Lower leg skin (tissue), 4 donors: Measurements from ENCODE around the gene EXOSC6. TPM values are rescaled to one million over a fixed set of nuclear protein-coding genes. Genes with fewer than 3 reads are reported as not detected.
"Not testable (repeated sequence)": the region's sequence is repeated elsewhere in the genome, so short reads cannot be mapped to it uniquely, and the experiment has no call there.

Experiments used
- DNase-seq, 2 donors: peaks; one replicate each; pipeline ENCODE4 v3.0.0-alpha.2; 2019; ENCODE audit warnings: low spot score in 2 of 2
- H3K4me3 ChIP-seq: fragments of 200-600 bp; sonication (generic); 2 replicates; pipeline ENCODE4 v1.5.1; 2017; ENCODE audit warnings: mild to moderate bottlenecking, low read depth; ENCODE audit not compliant: poor library complexity, severe bottlenecking
- POLR2A ChIP-seq, 2 donors: fragments of 450-650 bp; IDR thresholded peaks; one replicate each; pipeline ENCODE4 v1.6.1; 2016 to 2017; ENCODE audit warnings: antibody characterized with exemption in 2 of 2, mild to moderate bottlenecking in 1 of 2, moderate library complexity in 1 of 2
- WGBS, 2 donors: methylation state at CpG; one replicate each; pipeline ENCODE4 v1.1.5; 2018; 5-methylcytosine and 5-hydroxymethylcytosine counted together
- intact Hi-C: fragments of 100-400 bp; cut with DNase I; formaldehyde crosslinking; loops from one replicate; pipeline ENCODE4 v1.15.0; 2023; ENCODE audit warnings: low total_unique reads
- total RNA-seq, 4 donors: library from RNA; depleted of rRNA; stranded (reverse); fragments of >200 nt; gene quantifications; one replicate each; pipeline ENCODE4 v1.1.0, GENCODE V29; 2016
- TF ChIP-seq, protein P1 (sequence below), 3 donors: fragments of 450-650 bp; IDR thresholded peaks; one replicate each; pipeline ENCODE4 v1.5.1; 2016; ENCODE audit warnings: antibody characterized with exemption in 3 of 3, mild to moderate bottlenecking in 3 of 3, moderate library complexity in 2 of 3

EXOSC6 gene
- total RNA-seq, 4 donors from 2014 or later = 23.9 to 38.5 (median 31.8) TPM

DNA sequence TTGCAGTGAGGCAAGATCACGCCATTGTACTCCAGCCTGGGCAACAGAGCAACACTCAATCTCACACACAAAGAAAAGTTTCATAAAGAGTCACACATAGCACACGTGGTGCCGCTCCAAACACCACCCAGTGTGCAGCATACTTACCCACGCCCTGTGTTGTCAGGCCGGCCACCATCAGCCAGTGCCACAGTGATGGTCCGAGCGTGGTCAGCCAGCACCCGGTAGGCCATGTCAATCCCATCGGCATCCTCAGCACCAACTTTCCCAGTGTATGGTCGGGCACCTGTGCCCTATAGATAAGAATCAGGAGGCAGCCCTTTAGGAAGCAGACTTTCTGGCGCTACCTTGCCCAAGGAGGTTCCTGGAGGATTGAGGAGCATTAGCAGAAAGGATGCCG lies 17.7 kb upstream of the EXOSC6 start:
- TF ChIP-seq, protein P1, sequence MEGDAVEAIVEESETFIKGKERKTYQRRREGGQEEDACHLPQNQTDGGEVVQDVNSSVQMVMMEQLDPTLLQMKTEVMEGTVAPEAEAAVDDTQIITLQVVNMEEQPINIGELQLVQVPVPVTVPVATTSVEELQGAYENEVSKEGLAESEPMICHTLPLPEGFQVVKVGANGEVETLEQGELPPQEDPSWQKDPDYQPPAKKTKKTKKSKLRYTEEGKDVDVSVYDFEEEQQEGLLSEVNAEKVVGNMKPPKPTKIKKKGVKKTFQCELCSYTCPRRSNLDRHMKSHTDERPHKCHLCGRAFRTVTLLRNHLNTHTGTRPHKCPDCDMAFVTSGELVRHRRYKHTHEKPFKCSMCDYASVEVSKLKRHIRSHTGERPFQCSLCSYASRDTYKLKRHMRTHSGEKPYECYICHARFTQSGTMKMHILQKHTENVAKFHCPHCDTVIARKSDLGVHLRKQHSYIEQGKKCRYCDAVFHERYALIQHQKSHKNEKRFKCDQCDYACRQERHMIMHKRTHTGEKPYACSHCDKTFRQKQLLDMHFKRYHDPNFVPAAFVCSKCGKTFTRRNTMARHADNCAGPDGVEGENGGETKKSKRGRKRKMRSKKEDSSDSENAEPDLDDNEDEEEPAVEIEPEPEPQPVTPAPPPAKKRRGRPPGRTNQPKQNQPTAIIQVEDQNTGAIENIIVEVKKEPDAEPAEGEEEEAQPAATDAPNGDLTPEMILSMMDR (IDR thresholded peaks at IDR 0.05) = no peak
- TF ChIP-seq POLR2A (IDR thresholded peaks at IDR 0.05) = no peak
- no peak overlapping the region for H3K4me3 ChIP-seq
- intact Hi-C loops = loop anchor here (10.0 kb wide), 1 partner anchor 115 kb away; no protein-coding TSS in a partner anchor
- 86 to 97% methylated on average over 12 of the region's 12 CpGs for WGBS, 2 donors
- no peak for DNase-seq

DNA sequence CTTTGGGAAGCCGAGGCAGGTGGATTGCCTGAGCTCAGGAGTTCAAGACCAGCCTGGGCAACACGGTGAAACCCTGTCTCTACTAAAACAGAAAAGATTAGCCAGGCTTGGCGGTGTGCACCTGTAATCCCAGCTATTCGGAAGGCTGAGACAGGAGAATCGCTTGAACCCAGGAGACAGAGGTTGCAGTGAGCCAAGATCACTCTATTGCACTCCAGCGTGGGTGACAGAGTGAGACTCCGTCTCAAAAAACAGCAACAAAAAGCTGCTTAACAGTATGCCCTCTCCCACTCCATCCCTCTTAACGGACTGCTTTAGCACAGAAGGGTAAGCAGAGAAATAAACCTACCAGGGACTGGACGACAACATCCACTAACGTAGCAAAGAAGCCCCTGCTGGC lies 16.2 kb upstream of the EXOSC6 start:
- H3K4me3 ChIP-seq, DNase-seq: not testable (repeated sequence)
- 93 to 95% methylated on average over 10 of the region's 10 CpGs for WGBS, 2 donors
- intact Hi-C loops = loop anchor here (10.0 kb wide), 1 partner anchor 113 kb away; no protein-coding TSS in a partner anchor

DNA sequence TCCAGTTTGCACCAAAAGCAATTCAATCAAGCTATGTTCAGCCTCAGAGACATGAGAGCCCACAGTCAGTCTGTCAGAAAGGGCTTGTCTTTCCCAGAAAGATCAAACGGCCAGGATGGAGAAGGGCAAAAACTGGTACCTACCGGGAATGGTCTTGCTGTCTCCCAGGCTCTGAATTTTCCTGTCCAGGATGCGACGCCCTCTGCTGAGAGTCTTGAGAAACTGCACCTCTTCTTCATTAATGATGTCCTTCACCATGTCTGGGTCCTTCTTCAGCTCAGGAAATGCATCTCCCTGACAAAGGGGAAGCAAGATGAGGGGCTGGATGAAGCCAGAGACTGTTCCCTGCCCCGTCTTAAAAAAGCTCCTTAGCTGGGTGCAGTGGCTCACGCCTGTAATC lies 15.8 kb upstream of the EXOSC6 start:
- H3K4me3 ChIP-seq = no peak overlapping the region
- WGBS, 2 donors = 55 to 58% methylated on average over 6 of the region's 6 CpGs
- no peak for TF ChIP-seq POLR2A (IDR thresholded peaks at IDR 0.05)
- TF ChIP-seq, protein P1 (IDR thresholded peaks at IDR 0.05) = no peak
- intact Hi-C loops = loop anchor here (10.0 kb wide), 1 partner anchor 113 kb away; no protein-coding TSS in a partner anchor
- no peak for DNase-seq

DNA sequence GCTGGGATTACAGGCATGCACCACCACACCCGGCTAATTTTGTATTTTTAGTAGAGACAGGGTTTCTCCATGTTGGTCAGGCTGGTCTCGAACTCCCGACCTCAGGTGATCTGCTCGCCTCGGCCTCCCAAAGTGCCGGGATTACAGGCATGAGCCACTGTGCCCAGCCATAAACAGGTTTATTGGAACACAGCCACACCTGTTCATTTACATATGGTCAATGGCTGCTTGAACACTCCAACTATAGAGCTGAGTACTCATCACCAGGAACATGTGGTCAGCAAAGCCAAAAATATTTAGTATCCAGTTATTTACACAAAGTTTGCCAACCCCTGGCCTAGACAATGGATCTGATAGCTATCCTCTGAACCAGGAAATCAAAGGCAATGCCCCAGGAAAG lies 8.2 kb upstream of the EXOSC6 start:
- not testable (repeated sequence) for DNase-seq, H3K4me3 ChIP-seq
- intact Hi-C loops = loop anchor here (10.0 kb wide), 1 partner anchor 105 kb away; no protein-coding TSS in a partner anchor
- WGBS, 2 donors = 91 to 93% methylated on average over 6 of the region's 6 CpGs

DNA sequence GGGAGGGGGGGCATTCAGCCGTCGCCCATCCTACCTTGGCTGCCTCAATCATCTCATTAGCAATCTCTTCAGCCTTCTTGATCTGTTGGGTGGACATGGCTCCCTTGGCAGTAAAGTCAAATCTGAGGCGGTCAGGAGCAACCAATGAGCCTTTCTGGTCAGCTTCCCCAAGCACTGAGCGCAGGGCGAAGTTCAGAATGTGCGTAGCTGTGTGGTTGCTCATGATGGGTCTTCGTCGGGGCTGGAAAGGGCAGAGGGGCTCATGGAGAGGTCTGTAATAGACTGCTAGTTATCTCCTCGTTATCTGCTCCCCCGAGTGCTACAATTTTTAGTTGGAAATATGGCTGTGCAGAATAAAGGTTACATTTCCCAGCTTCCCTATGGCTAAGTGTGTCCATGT lies 7.2 kb upstream of the EXOSC6 start:
- DNase-seq = no peak
- WGBS, 2 donors = 95 to 96% methylated on average over 10 of the region's 10 CpGs
- intact Hi-C loops = no loop called here
- TF ChIP-seq, protein P1 (IDR thresholded peaks at IDR 0.05) = no peak
- TF ChIP-seq POLR2A (IDR thresholded peaks at IDR 0.05) = no peak
- no peak overlapping the region for H3K4me3 ChIP-seq

DNA sequence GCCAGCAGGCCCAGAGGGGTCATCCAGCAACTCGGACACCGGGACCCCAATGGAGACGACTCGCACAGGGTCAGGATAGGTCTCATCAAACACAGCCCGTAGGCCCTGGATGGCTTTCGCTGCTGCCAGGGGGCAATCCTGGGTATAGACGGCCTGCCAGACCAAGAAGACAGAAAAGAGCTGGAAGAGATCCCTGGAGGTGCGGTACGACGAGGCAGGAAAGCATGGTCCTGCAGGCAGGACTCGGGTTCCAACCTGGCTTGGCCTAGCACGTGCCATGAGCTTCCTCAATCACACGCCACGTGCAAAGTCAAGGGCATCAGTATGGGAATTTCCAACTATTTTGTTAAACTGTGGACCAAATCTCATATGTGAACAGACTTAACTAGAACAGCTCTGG lies 6.3 kb upstream of the EXOSC6 start:
- 94 to 96% methylated on average over 13 to 14 of the region's 14 CpGs for WGBS, 2 donors
- intact Hi-C loops = no loop called here

DNA sequence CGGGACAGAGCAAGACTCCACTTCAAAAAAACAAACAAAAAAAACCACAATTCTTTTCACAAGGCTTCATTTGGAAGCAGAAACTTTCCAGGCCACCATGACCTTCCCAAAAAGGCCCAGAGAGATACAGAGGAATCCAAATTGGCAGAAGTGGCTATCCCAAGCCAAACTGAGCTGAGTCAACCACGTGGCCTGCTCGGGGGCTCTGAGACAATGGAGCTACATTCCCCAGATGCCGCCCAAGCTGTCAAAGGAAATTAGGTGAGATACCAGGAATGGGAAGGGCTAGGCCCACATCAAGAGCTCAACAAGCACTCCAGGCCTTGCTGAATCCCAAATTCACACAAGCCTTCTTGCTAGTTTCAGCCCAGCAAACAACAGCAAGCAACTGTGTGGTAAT lies 5.7 kb upstream of the EXOSC6 start:
- WGBS, 2 donors = 79 to 81% methylated on average over 4 of the region's 4 CpGs
- peak in 1 of 2 donors; percentile 77 for DNase-seq
- intact Hi-C loops = no loop called here
- H3K4me3 ChIP-seq = no peak overlapping the region
- TF ChIP-seq, protein P1 (IDR thresholded peaks at IDR 0.05) = no peak
- TF ChIP-seq POLR2A (IDR thresholded peaks at IDR 0.05) = no peak

More for the DNA sequence above, 6.3 kb upstream of the EXOSC6 start:
- TF ChIP-seq, protein P1 (IDR thresholded peaks at IDR 0.05) = no peak
- TF ChIP-seq POLR2A (IDR thresholded peaks at IDR 0.05) = no peak
- H3K4me3 ChIP-seq = no peak overlapping the region
- DNase-seq = peak in 1 of 2 donors; percentile 68
